KG1 (cell line): Measurements from ENCODE around the gene NGB.
"Not testable (repeated sequence)": the region's sequence is repeated elsewhere in the genome, so short reads cannot be mapped to it uniquely, and the experiment has no call there.

Experiments
- DNase-seq: peaks from one replicate; lab custom pipeline; 2025; lab: John Stamatoyannopoulos, UW

The NGB gene

GRCh38 chr14:77271113-77271710 lies at the start of gene NGB:
NGB (minus strand) TSS chr14:77271206; CDS start chr14:77270937, 269 bp downstream.
- no peak for DNase-seq

GRCh38 chr14:77320238-77320935 lies 49.4 kb upstream of the NGB start, which contains the start of gene POMT2:
POMT2 (minus strand) TSS chr14:77320883; CDS start chr14:77320681, 202 bp downstream.
- peak; percentile 87 for DNase-seq

GRCh38 chr14:77319422-77319821 lies 48.4 kb upstream of the NGB start:
- DNase-seq: no peak

- DNase-seq: not testable (repeated sequence)
These were observed 47.8 kb upstream of the NGB start for GRCh38 chr14:77318756-77319155.

GRCh38 chr14:77318006-77318553 lies 47.1 kb upstream of the NGB start:
- DNase-seq: no peak

GRCh38 chr14:77316872-77317301 lies 45.9 kb upstream of the NGB start:
- no peak for DNase-seq

- no peak for DNase-seq
These were observed 45.1 kb upstream of the NGB start for GRCh38 chr14:77316195-77316505.

GRCh38 chr14:77314539-77315457 lies 43.8 kb upstream of the NGB start:
- no peak for DNase-seq

GRCh38 chr14:77314043-77314442 lies 43.0 kb upstream of the NGB start:
- no peak for DNase-seq

- no peak for DNase-seq
These were observed 42.4 kb upstream of the NGB start for GRCh38 chr14:77313371-77313770.

- DNase-seq: no peak
These were observed 40.2 kb upstream of the NGB start for GRCh38 chr14:77311217-77311616.

- no peak for DNase-seq
These were observed 39.0 kb upstream of the NGB start for GRCh38 chr14:77310026-77310425.

GRCh38 chr14:77309131-77309530 lies 38.1 kb upstream of the NGB start:
- peak; percentile 46 for DNase-seq

GRCh38 chr14:77306851-77307496 lies 36.0 kb upstream of the NGB start:
- no peak for DNase-seq

GRCh38 chr14:77306416-77306815 lies 35.4 kb upstream of the NGB start:
- DNase-seq: no peak

- DNase-seq: no peak
These were observed 34.7 kb upstream of the NGB start for GRCh38 chr14:77305696-77306095.

- no peak for DNase-seq
These were observed 32.6 kb upstream of the NGB start for GRCh38 chr14:77303417-77304156.

GRCh38 chr14:77302926-77303325 lies 31.9 kb upstream of the NGB start:
- DNase-seq: no peak

GRCh38 chr14:77301103-77301502 lies 30.1 kb upstream of the NGB start:
- DNase-seq: peak; percentile 30

- no peak for DNase-seq
These were observed 28.8 kb upstream of the NGB start for GRCh38 chr14:77299771-77300170.

GRCh38 chr14:77296906-77297305 lies 25.9 kb upstream of the NGB start:
- DNase-seq: no peak
